ENCODE results near the gene MMADHC. TPM values are rescaled to one million over a fixed set of nuclear protein-coding genes. Genes with fewer than 3 reads are reported as not detected.
A peak's percentile ranks its signal among the peaks of the same experiment; 100 is the strongest.

MMADHC gene
- 82.5 TPM for total RNA-seq
- long read RNA-seq, transcript MMADHC-203 (7 exons, 1,726 nt): minor isoform, 16 of 253 reads
- long read RNA-seq, transcript MMADHC-201 (8 exons, 1,436 nt): major isoform, 229 of 253 reads
- long read RNA-seq, partial matches to known transcripts: 1 of 253 reads
- long read RNA-seq, other reads (novel, unspliced or antisense): 7 of 253 reads

GRCh38 chr2:149587220-149587949, at the start of gene MMADHC:
MMADHC (minus strand) TSS chr2:149587775; CDS start chr2:149587097, 678 bp downstream.
- DNase-seq (ENCODE audit: low spot score): peak; percentile 97

- no peak for DNase-seq (ENCODE audit: low spot score)
These were observed 46.5 kb upstream of the MMADHC start for GRCh38 chr2:149634103-149634502.

GRCh38 chr2:149630445-149630844, 42.9 kb upstream of the MMADHC start:
- no peak for DNase-seq (ENCODE audit: low spot score)

- DNase-seq (ENCODE audit: low spot score): no peak
These were observed 41.5 kb upstream of the MMADHC start for GRCh38 chr2:149629026-149629425.

- DNase-seq (ENCODE audit: low spot score): no peak
These were observed 39.7 kb upstream of the MMADHC start for GRCh38 chr2:149627111-149627801.

- no peak for DNase-seq (ENCODE audit: low spot score)
These were observed 38.1 kb upstream of the MMADHC start for GRCh38 chr2:149625671-149626070.

GRCh38 chr2:149625271-149625670, 37.7 kb upstream of the MMADHC start:
- no peak for DNase-seq (ENCODE audit: low spot score)

- no peak for DNase-seq (ENCODE audit: low spot score)
These were observed 34.8 kb upstream of the MMADHC start for GRCh38 chr2:149622343-149622742.

GRCh38 chr2:149617476-149617875, 29.9 kb upstream of the MMADHC start:
- no peak for DNase-seq (ENCODE audit: low spot score)

GRCh38 chr2:149616681-149617456, 29.3 kb upstream of the MMADHC start:
- no peak for DNase-seq (ENCODE audit: low spot score)

- DNase-seq (ENCODE audit: low spot score): no peak
These were observed 26.1 kb upstream of the MMADHC start for GRCh38 chr2:149613704-149614103.

GRCh38 chr2:149612122-149612521, 24.5 kb upstream of the MMADHC start:
- DNase-seq (ENCODE audit: low spot score): no peak

- DNase-seq (ENCODE audit: low spot score): no peak
These were observed 23.7 kb upstream of the MMADHC start for GRCh38 chr2:149611100-149611820.

- DNase-seq (ENCODE audit: low spot score): no peak
These were observed 18.8 kb upstream of the MMADHC start for GRCh38 chr2:149606251-149606811.

GRCh38 chr2:149603248-149603647, 15.7 kb upstream of the MMADHC start:
- no peak for DNase-seq (ENCODE audit: low spot score)

GRCh38 chr2:149601141-149601796, 13.7 kb upstream of the MMADHC start:
- no peak for DNase-seq (ENCODE audit: low spot score)

- no peak for DNase-seq (ENCODE audit: low spot score)
These were observed 10.2 kb upstream of the MMADHC start for GRCh38 chr2:149597668-149598326.

- no peak for DNase-seq (ENCODE audit: low spot score)
These were observed 9.6 kb upstream of the MMADHC start for GRCh38 chr2:149597050-149597667.

GRCh38 chr2:149596471-149596870, 8.9 kb upstream of the MMADHC start:
- DNase-seq (ENCODE audit: low spot score): no peak
